GM18873 (cell line): ENCODE measurements around the gene TMEM11.

Experiments used
- ATAC-seq: cut with Tn5 transposase; IDR thresholded peaks from one replicate; pipeline ENCODE4 v1.9.1; 2021; ENCODE audit warnings: mild to moderate bottlenecking, moderate library complexity, moderate number of reproducible peaks; ENCODE audit not compliant: unreplicated experiment, low FRiP score

Gene TMEM11

DNA sequence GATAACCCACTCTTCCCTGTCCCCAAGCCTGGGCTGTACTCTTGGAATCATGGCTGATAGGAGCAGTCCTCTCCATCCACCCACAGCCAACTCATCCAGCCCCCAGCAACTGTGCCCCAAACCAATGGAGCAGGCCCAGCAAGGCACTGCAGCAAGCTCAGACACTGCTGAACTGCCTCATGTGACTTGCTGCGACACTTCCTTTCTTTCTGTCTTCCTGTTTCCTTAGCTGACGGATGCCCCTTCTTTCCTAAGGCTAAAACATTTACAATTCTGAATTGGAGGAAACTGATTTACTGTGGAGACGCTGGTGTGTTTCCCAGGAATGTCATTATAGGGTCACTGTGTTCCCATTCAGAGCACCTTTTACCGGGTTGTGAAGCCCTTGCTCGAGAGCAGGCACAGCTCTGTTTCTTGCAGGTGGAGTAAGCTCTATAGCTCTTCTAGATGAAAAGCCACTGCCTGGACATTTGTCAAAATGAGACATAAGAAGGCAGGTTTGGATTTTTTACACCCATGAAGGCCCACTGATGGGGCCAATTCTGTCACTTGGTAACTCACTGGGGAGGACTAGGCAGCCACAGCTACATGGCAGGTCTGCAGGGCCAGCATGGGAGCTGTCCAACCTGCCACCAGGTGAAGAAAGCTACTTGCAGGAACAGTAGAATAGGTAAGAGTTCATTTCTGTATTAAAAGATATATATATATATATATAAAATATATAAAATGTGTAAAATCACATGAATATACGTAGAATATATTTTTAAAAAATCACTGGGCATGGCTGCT, 27.4 kb downstream of the TMEM11 start:
- no peak for ATAC-seq

DNA sequence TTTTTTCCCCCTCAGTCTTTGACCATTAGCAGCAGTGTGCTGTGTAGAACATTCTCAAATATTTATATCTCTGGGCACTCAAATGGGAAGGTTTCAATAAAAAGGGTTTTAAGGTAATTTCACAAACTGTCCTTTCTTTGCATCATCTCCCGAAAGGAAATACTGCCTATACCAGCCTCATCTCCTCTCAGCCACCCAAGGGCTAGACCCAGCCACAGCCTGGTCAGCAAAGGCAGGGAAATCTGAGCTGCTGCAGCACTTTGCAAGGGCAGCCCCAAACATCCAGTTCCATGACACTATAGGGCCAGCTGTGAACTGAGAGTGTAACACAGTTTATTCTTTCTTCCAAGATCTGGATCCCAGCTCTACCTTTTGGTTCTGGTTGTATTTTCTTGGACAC, 28.9 kb downstream of the TMEM11 start:
- no peak for ATAC-seq

DNA sequence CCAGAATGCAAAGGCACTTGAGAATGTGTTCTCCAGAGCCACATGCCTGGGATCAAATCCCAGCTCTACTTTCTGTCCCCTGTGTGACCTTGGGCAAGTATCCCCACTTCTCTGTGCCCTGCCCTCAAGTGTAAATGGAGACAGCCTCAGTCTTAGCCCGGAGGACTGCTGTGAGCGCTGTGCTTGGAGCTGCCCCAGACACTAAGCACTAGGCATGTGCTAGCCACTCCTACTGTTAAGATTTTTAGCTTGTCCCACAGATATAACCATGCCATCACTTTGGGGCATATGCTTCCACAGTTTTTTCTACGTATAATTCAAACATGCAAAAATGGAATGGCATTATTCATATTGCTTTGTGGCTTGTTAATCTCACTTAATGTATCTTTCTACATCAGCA, 29.4 kb downstream of the TMEM11 start:
- no peak for ATAC-seq

DNA sequence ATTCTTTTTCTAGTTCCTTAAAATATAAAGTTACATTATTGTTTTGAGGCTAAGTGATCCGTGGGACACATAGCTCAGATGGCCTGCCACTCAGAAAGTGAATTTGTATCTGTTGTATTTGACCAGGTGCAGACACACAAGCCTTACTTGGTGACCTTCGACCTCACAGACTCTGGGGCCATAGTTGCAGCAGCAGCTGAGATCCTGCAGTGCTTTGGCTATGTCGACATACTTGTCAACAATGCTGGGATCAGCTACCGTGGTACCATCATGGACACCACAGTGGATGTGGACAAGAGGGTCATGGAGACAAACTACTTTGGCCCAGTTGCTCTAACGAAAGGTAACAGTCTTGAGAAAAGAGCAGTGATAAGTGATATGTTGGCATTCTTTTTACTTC, 30.5 kb downstream of the TMEM11 start:
- no peak for ATAC-seq

DNA sequence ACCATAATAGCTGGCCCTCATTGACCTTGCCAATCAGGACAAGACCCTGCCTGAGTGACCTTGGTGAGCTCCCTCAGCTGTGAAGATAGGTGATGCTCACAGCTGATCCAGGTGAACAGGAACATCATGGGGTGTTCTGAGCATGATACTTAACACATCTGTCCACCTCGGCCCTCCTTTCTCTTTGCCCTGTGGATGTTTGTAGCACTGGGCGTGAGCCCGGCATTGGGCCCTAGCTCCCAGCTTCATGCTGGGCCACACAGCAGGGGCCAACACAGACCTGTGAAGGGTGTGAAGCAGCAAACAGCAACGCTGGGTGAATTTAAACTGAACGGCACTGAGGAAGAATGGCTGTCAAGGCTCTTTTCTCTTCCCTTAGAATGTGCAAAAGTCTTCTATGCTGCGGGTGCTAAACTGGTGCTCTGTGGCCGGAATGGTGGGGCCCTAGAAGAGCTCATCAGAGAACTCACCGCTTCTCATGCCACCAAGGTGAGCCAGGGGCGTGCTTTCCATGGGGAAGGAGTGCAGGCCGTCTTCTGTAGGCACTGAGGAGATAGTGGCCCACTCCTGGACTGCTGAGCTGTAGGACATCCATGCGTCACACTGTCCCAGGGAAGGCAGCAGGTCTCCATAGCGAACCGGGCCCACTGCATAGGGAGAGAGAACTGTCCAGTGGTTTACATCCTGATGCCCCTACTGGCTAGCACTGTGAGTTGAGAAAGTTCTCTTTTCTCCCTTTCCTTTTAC, 35.9 kb downstream of the TMEM11 start:
- no peak for ATAC-seq

DNA sequence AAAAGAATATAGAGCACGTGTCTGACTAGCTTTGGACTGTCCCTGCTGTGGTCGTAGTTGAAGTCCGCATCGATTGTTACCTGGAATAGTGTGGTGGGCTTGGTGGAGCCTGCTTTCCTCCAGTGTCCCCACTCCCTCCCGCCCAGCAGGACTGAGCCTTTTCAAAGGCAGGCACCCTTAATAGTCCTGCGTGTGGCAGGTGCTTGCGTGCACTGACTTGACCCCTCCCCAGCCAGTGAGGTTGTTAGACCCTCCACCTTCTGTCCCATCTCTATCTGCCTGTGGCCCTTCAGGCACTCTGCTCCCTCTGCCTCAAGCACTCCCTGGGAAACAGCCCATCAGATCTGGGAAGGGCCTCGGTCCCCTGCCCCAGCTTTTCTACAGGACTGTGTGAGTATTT, 36.6 kb downstream of the TMEM11 start:
- ATAC-seq, result no peak

DNA sequence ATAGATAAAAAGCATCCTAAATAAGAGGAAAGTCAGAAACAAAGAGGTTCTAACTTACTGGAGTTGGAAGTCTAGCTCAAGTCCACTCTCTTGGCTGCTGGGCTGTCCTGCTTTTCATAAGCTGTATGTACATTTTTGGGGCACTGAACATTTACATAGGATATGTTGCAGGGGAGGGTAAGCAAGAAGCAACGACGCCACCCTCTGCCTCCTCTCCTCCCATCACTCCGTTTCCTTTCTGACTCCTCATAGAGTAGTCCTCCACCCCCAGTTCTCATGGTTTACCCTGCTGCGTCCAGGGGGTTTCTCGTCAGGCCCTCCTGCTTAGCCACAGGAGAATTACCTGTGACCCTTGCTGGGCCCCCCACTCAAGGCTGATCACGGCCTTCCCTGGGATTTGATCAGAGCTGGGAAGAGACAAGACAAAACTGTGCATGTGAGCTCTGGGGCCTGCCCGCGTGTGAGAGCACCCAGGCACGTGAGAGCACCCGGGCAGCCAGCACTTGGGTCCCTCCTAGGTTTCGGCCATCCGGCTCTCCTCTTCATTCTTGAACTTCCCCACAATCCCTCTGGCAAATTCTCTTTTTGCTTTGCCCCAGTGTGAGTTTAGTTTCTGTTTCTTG, 37.1 kb downstream of the TMEM11 start:
- ATAC-seq, result no peak

DNA sequence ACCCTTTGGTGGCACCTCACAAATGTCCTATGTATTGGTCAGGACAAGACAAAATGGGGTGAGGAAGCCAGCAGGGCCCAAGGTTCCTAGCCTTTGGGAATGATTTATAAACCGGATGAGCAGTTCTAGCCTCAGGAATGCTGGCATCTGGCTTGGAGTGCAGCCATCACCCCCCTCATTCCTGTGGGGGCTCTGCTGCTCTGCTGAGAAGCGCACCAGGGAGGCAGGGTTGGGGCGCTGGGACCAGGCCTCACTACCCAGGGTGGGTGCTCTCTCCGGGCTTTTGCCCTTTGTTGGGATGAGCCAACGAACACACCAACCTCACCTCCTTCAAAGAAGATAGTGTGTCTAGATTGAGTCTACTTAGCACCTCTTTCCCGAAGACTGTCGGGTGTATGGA, 39.2 kb downstream of the TMEM11 start:
- ATAC-seq, result no peak

DNA sequence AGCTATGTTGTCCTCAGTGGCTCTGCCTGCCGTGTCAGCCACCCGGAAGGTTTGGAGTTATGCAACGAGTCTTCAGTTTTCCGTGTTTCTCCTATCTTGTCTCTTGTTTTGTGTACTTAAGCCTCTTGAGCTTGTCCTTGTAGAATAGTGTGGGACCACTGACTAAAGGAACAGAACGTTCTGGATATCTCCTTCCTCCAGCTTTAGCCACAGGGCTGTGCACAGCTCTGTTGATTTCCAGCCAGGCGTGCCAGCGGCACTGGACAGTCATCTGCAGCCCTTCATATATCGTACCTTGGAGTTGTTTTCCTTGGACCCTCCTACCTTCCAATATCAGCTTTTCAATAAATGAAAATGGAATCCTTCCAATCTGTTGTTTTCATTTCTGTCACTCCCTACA, 39.8 kb downstream of the TMEM11 start:
- no peak for ATAC-seq

DNA sequence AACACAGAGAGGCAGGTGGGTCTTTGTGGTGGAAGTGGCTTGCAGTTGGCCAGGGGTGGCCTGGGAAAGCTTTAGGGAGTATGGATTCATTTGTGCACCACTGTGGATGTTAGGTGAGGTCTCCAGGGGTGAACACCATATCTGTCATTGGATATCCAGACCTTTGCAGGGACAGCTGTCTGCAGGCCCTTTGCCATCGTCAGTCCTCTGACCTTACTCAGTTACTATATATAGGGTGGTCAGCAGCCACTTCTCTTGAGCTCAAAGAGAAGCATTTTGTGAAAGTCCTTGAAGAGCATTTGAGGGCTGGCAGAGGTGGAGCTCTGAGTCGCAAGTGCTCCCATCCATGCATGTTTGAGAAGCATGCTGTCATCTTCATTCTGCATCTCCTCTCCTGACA, 40.4 kb downstream of the TMEM11 start:
- ATAC-seq, result no peak

DNA sequence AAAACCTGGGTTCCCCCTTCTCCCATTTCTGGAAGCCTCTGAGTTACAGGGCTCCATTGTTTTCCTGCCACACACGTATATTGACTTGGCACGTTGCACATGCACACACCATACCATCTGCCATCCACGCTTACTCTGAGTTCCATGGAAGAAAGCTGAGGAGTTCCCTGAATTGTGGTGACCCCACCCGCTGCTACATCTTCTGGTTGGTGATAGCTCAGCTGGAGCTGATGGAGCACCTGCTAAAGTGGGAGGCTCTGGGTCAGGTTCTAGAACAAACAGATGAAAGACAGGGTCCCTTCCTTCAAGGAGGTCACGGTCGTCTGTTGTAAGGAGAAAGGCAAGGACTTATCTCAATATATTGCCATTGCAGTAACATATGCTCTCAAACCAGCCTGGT, 41.1 kb downstream of the TMEM11 start:
- ATAC-seq, result no peak

DNA sequence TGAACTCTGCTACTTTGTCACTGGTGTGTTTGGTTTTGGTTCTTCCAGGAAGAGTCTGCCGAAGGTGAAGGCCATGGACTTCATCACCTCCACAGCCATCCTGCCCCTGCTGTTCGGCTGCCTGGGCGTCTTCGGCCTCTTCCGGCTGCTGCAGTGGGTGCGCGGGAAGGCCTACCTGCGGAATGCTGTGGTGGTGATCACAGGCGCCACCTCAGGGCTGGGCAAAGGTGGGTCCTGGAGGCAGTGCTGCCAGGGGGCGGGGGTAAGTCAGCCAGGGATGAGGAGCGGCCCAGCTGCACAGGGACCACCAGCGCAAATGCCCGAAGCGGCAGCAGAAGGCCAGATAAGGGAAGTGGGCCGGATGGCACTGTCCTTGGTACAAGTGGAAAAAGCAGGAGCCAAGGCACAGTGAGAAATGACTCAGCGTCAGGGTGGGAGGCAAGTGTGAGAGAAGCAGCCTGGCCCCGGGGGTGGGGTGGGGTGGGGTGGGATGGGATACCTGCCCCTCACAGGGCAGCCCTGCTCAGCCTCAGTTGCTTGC, 41.9 kb downstream of the TMEM11 start:
- no peak for ATAC-seq

DNA sequence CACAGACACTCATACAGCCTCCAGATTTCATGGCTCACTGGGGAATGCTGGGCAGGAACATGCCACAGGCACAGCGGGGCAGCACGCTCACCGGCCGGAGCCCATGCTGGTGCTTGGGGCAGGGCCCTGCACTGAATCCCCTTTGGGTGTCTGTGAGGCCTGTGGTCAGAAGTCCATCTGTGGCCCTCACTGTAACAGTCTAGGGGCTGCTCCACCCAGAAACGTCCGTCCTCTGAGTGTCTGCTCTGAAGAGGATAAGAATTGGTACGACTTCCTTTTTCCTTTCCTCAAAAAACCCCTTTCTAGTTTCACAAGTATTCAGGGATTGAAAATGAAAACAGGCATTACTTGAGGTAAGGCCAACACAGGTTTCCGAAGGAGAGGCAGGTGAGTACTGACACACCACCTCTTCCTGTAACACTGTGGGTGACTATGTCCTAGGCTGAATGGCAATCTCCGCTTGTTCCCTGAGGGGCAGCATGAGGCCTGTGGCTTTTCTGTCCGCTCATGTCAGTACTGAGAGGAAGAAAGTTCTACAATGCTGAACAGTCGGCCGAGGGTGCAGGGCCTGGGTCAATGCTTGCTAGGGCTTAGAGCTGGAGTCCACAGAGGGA, 42.5 kb downstream of the TMEM11 start:
- peak; percentile 72 for ATAC-seq

DNA sequence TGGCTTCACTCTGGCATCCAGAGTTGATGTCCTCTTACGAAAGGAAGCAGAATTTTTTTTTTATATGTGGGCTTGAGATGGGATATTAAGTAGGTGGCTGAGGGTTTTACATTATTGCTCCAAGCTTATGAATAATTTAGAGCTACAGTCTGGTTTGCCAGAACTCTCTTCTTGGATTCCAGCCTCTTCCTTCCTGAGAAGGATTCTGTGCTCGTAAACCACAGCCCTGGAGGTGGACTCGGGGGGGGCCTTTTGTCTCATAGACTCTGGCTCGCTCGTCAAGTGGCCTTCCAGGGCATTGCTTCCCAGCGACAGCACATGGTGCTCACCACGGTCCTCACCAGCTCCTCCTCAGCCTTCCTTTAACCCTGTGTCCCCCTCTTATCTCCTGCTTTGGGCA, 43.2 kb downstream of the TMEM11 start:
- no peak for ATAC-seq

DNA sequence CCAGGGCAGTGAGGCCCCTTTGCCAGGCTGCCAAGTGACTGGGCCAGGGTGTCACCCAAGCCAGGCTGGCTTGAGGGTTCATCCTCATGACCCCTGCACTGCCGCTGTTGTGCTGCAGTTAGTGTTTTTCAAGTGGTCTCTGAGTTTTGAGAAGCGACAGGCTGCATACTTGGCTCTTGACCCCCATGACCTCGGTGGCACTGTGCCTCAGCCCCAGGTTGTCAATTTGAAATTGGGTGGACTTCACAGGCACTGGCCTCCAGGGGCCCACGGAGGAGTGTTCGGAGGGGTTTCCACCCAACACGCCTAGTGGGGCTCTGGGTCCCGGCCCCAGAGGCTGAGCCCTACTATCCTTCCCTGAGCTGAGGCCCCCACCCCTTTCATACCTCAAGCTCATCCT, 44.5 kb downstream of the TMEM11 start:
- no peak for ATAC-seq

DNA sequence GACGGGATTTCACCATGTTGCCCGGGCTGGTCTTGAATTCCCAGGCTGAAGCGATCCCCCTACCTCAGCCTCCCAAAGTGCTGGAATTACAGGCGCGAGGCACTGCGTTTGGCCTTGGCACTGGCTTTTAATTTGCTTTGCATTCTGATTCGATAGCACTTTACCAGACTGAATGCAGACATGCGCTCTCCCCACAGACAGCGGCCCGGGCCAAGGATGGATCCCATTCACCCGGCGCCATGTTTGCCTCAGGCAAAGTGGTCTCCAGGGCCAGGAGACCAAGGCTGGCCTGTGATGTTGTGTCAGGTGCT, 45.5 kb downstream of the TMEM11 start:
- ATAC-seq, result no peak

DNA sequence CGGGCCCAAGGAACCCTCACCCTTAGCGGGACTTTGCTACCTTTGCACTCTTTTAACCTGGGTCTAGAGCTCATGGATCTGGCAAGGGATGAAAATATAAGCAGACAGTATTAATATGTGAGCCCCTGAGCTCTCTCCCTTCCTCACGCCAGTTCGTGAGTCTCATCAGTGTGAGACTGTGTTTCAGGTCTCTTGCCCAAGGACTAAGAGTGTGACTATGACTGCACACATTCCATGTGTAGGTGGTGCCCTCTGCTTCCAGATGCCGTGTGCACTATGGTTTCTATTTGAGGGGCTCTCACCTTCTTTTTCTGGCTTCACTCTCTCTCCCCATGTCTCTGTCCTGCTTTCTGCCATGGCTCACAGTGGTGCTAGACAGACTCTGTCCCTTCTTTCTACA, 46.7 kb downstream of the TMEM11 start:
- ATAC-seq, result no peak

DNA sequence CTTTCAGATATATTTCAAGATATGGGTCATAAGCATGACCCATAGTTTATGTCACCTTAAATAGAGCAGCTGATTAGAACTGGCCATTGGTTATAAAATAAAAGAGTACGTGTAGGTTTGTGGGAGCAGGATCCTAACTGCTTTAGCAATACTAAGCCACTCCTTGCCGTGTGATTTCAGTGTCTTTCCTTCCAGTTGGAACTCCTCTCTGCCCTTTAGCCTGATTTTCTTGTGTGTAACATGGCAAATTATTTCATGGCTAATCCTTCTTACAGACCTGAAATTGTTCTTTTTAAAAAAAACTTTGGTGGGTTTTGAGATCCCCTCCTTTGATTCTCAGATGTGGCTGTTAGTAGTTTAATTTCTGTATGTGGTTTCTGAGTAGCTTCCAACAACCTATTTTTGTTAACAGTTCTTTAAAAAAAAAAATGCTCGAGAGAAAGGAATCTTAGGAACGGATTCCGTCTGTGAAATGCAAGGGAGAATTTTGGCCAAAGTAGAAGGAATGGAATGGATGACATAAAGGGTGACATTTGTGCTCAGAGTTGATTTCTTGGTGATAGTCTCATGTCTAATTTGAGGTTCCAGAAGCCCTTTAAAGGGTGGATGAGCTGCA, 47.3 kb downstream of the TMEM11 start:
- no peak for ATAC-seq

DNA sequence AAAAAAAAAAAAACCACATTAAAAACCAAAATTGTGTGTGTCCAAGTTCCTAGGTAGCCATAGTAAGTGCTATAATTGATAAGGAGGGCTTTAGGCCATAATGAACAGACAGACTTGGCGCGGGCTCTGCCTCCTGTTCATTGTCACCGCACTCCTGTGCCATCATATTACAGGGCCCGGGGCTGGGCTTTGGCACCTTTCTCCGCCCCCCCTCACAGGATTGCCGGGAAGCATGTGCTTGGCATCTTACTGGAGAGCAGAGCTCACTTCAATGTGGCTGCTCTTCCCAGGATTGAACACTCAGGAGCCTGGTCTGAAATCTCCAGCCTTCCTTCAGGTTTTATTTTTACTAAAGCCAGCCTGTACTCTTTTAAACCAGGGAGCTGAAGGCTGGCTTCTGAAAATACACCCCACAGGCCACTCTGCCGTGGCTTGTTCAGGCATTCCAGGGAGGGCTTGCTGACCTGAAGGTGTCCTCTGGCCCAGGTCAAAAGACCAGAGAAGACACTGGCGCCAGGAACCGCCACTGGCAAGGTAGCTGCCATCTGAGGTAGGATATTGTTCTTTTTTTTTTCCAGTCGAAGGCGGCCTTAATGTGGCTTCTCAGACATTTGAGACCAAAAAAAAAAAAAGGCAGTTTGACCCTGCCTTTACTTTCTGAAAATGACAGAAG, 47.9 kb downstream of the TMEM11 start:
- ATAC-seq, result no peak

DNA sequence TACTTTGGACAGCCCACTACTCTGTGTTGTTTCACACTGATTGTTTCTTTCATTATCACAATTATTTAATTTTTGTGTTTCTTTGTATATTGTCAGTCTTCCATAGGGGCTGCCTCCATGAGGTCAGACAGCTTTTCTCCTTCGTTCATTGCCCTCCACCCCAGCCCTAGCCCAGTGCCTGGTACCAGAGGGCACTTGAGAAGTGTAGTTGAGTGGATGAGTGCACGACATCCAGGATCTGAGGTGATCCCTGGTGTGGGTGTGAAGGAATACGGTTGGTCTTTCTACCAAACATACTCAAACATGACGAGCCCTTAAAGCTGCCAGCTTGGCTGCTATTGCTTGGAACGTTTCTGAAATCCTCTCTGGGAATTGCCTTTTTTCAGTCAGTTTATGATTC, 49.3 kb downstream of the TMEM11 start:
- ATAC-seq, result no peak
